Activated naive CD4-positive, alpha-beta T cell treated with anti-CD3 and anti-CD28 coated beads for 36 hours (primary cell): Measurements from ENCODE around the gene TBC1D1. TPM values are rescaled to one million over a fixed set of nuclear protein-coding genes. Genes with fewer than 3 reads are reported as not detected.

ENCODE experiments used
- CTCF ChIA-PET: fragments of 350-600 bp; sonication (Branson Sonifier 250); formaldehyde crosslinking; loops from one replicate; lab custom pipeline; 2021; ENCODE audit warnings: antibody characterized with exemption; lab: Charles Lee
- DNase-seq: peaks from one replicate; pipeline ENCODE4 v3.0.0-alpha.2; 2020
- H3K27ac Mint-ChIP-seq: one replicate; pipeline ENCODE4 v1.8.0; 2021; ENCODE audit warnings: mild to moderate bottlenecking, mixed read lengths
- H3K27me3 Mint-ChIP-seq: one replicate; pipeline ENCODE4 v1.8.0; 2021; ENCODE audit warnings: low read depth, mixed read lengths
- H3K36me3 Mint-ChIP-seq: one replicate; pipeline ENCODE4 v1.8.0; 2021; ENCODE audit warnings: low read depth, mixed read lengths
- H3K4me1 Mint-ChIP-seq: one replicate; pipeline ENCODE4 v1.8.0; 2021; ENCODE audit warnings: low read depth, mixed read lengths
- H3K4me3 Mint-ChIP-seq: one replicate; pipeline ENCODE4 v1.8.0; 2021; ENCODE audit warnings: mild to moderate bottlenecking, moderate library complexity, mixed read lengths
- H3K9me3 Mint-ChIP-seq: one replicate; pipeline ENCODE4 v1.8.0; 2021; ENCODE audit warnings: mixed read lengths
- intact Hi-C: fragments of 100-400 bp; cut with micrococcal nuclease; formaldehyde crosslinking; loops from one replicate; pipeline ENCODE4 v1.15.1; 2023
- total RNA-seq, 2 experiments: library from RNA; stranded (reverse); gene quantifications; one replicate each; pipeline ENCODE4 v1.2.3, GENCODE V29; 2021

Gene TBC1D1
- total RNA-seq, 2 experiments from 2014 or later = 57.7 to 68.5 TPM

- peaks cover 15% of the 10 kb centered on the region for H3K36me3 Mint-ChIP-seq
- no peaks in the 10 kb centered on the region for H3K27me3 Mint-ChIP-seq
- intact Hi-C loops = no loop called here
- no peaks in the 10 kb centered on the region for H3K4me1 Mint-ChIP-seq
- DNase-seq = no peak
- H3K27ac Mint-ChIP-seq = no peak overlapping the region
- H3K4me3 Mint-ChIP-seq = no peak overlapping the region
- CTCF ChIA-PET = interaction anchor here (1.0 to 2.3 kb wide), 2 partner anchors 16 to 123 kb away, joined by 4 to 8 read pairs; no protein-coding TSS in a partner anchor
- H3K9me3 Mint-ChIP-seq = no peaks in the 10 kb centered on the region
Measured at GRCh38 chr4:38056011-38056685, 165.3 kb downstream of the TBC1D1 start.

- peaks cover 12% of the 10 kb centered on the region for H3K4me1 Mint-ChIP-seq
- intact Hi-C loops = no loop called here
- no peak overlapping the region for H3K27ac Mint-ChIP-seq
- CTCF ChIA-PET = interaction anchor here (0.9 kb wide), 1 partner anchor 11 kb away, joined by 3 read pairs; no protein-coding TSS in a partner anchor
- H3K4me3 Mint-ChIP-seq = no peak overlapping the region
- no peaks in the 10 kb centered on the region for H3K9me3 Mint-ChIP-seq
- H3K27me3 Mint-ChIP-seq = no peaks in the 10 kb centered on the region
- no peak for DNase-seq
- H3K36me3 Mint-ChIP-seq = peaks cover 5% of the 10 kb centered on the region
Measured at GRCh38 chr4:38058151-38058550, 167.3 kb downstream of the TBC1D1 start.

GRCh38 chr4:38060829-38061431 lies 170.0 kb downstream of the TBC1D1 start:
- H3K27me3 Mint-ChIP-seq = no peaks in the 10 kb centered on the region
- intact Hi-C loops = loop anchor here (5.0 to 10.0 kb wide), 2 partner anchors 544 to 796 kb away; partner anchors contain the start of gene TLR6
- H3K36me3 Mint-ChIP-seq = peaks cover 2% of the 10 kb centered on the region
- H3K27ac Mint-ChIP-seq = no peak overlapping the region
- H3K4me1 Mint-ChIP-seq = peaks cover 12% of the 10 kb centered on the region
- H3K4me3 Mint-ChIP-seq = no peak overlapping the region
- H3K9me3 Mint-ChIP-seq = no peaks in the 10 kb centered on the region
- CTCF ChIA-PET = interaction anchor here (0.6 to 2.2 kb wide), 6 partner anchors 9 to 789 kb away, joined by 3 to 7 read pairs (median 4); no protein-coding TSS in a partner anchor
- DNase-seq = no peak

- Mint-ChIP-seq H3K27me3 (no peaks in the 10 kb centered on the region), H3K4me3 (peak overlapping the region; percentile 79), H3K4me1 (peaks cover 12% of the 10 kb centered on the region), H3K27ac (peak overlapping the region; percentile 75), H3K9me3 (no peaks in the 10 kb centered on the region), H3K36me3 (peaks cover 2% of the 10 kb centered on the region)
- CTCF ChIA-PET = interaction anchor here (0.5 to 2.2 kb wide), 23 partner anchors 9 to 841 kb away, joined by 3 to 11 read pairs (median 4); partner anchors contain the start of gene TLR10
- peak; percentile 84 for DNase-seq
- intact Hi-C loops = loop anchor here (1.0 to 10.0 kb wide), 9 partner anchors 67 to 795 kb away; partner anchors contain the start of gene TLR6
Measured at GRCh38 chr4:38062088-38062775, 171.3 kb downstream of the TBC1D1 start.

- intact Hi-C loops = loop anchor here (1.0 to 10.0 kb wide), 9 partner anchors 67 to 795 kb away; partner anchors contain the start of gene TLR6
- Mint-ChIP-seq H3K27me3 (no peaks in the 10 kb centered on the region), H3K4me1 (peaks cover 12% of the 10 kb centered on the region), H3K4me3 (peak overlapping the region; percentile 6), H3K9me3 (no peaks in the 10 kb centered on the region), H3K27ac (no peak overlapping the region), H3K36me3 (no peaks in the 10 kb centered on the region)
- peak; percentile 18 for DNase-seq
- CTCF ChIA-PET = interaction anchor here (0.5 to 2.2 kb wide), 23 partner anchors 8 to 840 kb away, joined by 3 to 11 read pairs (median 4); partner anchors contain the start of gene TLR10
Measured at GRCh38 chr4:38062776-38063097, 171.9 kb downstream of the TBC1D1 start.

GRCh38 chr4:38065176-38065575 lies 174.3 kb downstream of the TBC1D1 start:
- Mint-ChIP-seq H3K36me3 (peaks cover 2% of the 10 kb centered on the region), H3K9me3 (no peaks in the 10 kb centered on the region), H3K4me3 (no peak overlapping the region), H3K27ac (no peak overlapping the region), H3K27me3 (no peaks in the 10 kb centered on the region), H3K4me1 (peaks cover 23% of the 10 kb centered on the region)
- CTCF ChIA-PET = interaction anchor here (0.7 to 1.3 kb wide), 4 partner anchors 12 to 792 kb away, joined by 3 to 7 read pairs (median 5); no protein-coding TSS in a partner anchor
- intact Hi-C loops = loop anchor here (10.0 kb wide), 1 partner anchor 540 kb away; no protein-coding TSS in a partner anchor
- DNase-seq = no peak

- H3K9me3 Mint-ChIP-seq = no peaks in the 10 kb centered on the region
- DNase-seq = no peak
- H3K27me3 Mint-ChIP-seq = no peaks in the 10 kb centered on the region
- peaks cover 23% of the 10 kb centered on the region for H3K4me1 Mint-ChIP-seq
- peaks cover 2% of the 10 kb centered on the region for H3K36me3 Mint-ChIP-seq
- intact Hi-C loops = loop anchor here (10.0 kb wide), 1 partner anchor 539 kb away; no protein-coding TSS in a partner anchor
- no peak overlapping the region for H3K4me3 Mint-ChIP-seq
- CTCF ChIA-PET = interaction anchor here (0.6 to 0.8 kb wide), 2 partner anchors 11 to 655 kb away, joined by 3 to 7 read pairs; no protein-coding TSS in a partner anchor
- no peak overlapping the region for H3K27ac Mint-ChIP-seq
Measured at GRCh38 chr4:38065900-38066299, 175.0 kb downstream of the TBC1D1 start.

- H3K27ac Mint-ChIP-seq = no peak overlapping the region
- intact Hi-C loops = loop anchor here (10.0 kb wide), 1 partner anchor 537 kb away; no protein-coding TSS in a partner anchor
- no peaks in the 10 kb centered on the region for H3K27me3 Mint-ChIP-seq
- no peak overlapping the region for H3K4me3 Mint-ChIP-seq
- peaks cover 2% of the 10 kb centered on the region for H3K36me3 Mint-ChIP-seq
- no peaks in the 10 kb centered on the region for H3K9me3 Mint-ChIP-seq
- DNase-seq = no peak
- H3K4me1 Mint-ChIP-seq = peaks cover 18% of the 10 kb centered on the region
- CTCF ChIA-PET = no interaction called here
Measured at GRCh38 chr4:38067499-38067898, 176.6 kb downstream of the TBC1D1 start.

- no peak for DNase-seq
- Mint-ChIP-seq H3K4me1 (peaks cover 17% of the 10 kb centered on the region), H3K27ac (no peak overlapping the region), H3K27me3 (no peaks in the 10 kb centered on the region), H3K9me3 (no peaks in the 10 kb centered on the region), H3K36me3 (peaks cover 7% of the 10 kb centered on the region), H3K4me3 (no peak overlapping the region)
- intact Hi-C loops = loop anchor here (10.0 kb wide), 1 partner anchor 537 kb away; no protein-coding TSS in a partner anchor
- CTCF ChIA-PET = interaction anchor here (1.0 to 2.4 kb wide), 5 partner anchors 62 to 664 kb away, joined by 3 to 40 read pairs (median 4); no protein-coding TSS in a partner anchor
Measured at GRCh38 chr4:38068107-38068506, 177.2 kb downstream of the TBC1D1 start.

GRCh38 chr4:38069271-38069760 lies 178.4 kb downstream of the TBC1D1 start:
- H3K4me1 Mint-ChIP-seq = peaks cover 17% of the 10 kb centered on the region
- H3K36me3 Mint-ChIP-seq = peaks cover 12% of the 10 kb centered on the region
- CTCF ChIA-PET = interaction anchor here (0.5 to 2.4 kb wide), 29 partner anchors 8 to 819 kb away, joined by 3 to 40 read pairs (median 4); no protein-coding TSS in a partner anchor
- no peak overlapping the region for H3K4me3 Mint-ChIP-seq
- DNase-seq = peak; percentile 80
- no peak overlapping the region for H3K27ac Mint-ChIP-seq
- H3K27me3 Mint-ChIP-seq = no peaks in the 10 kb centered on the region
- intact Hi-C loops = loop anchor here (1.0 to 10.0 kb wide), 5 partner anchors 62 to 662 kb away; no protein-coding TSS in a partner anchor
- H3K9me3 Mint-ChIP-seq = no peaks in the 10 kb centered on the region

GRCh38 chr4:38071801-38072431 lies 181.0 kb downstream of the TBC1D1 start:
- no peak for DNase-seq

More at GRCh38 chr4:38071801-38072431, 181.0 kb downstream of the TBC1D1 start:
- no peaks in the 10 kb centered on the region for H3K27me3 Mint-ChIP-seq
- H3K9me3 Mint-ChIP-seq = no peaks in the 10 kb centered on the region
- no peak overlapping the region for H3K4me3 Mint-ChIP-seq
- H3K4me1 Mint-ChIP-seq = peaks cover 32% of the 10 kb centered on the region
- peaks cover 15% of the 10 kb centered on the region for H3K36me3 Mint-ChIP-seq
- intact Hi-C loops = loop anchor here (5.0 kb wide), 1 partner anchor 435 kb away; no protein-coding TSS in a partner anchor
- CTCF ChIA-PET = interaction anchor here (1.2 to 1.3 kb wide), 2 partner anchors 16 to 107 kb away, joined by 3 to 4 read pairs; no protein-coding TSS in a partner anchor
- no peak overlapping the region for H3K27ac Mint-ChIP-seq
